Central memory CD4-positive, alpha-beta T cell (primary cell): ENCODE results near the gene MCM10.
A peak's percentile ranks its signal among the peaks of the same experiment; 100 is the strongest.
"Not testable (repeated sequence)": the region's sequence is repeated elsewhere in the genome, so short reads cannot be mapped to it uniquely, and the experiment has no call there.

Experiments used
- DNase-seq: peaks from one replicate; pipeline ENCODE4 v3.0.0; 2022
- total RNA-seq, 3 experiments: gene quantifications; one replicate each; lab custom pipeline; 2026; lab: John Stamatoyannopoulos, UW

The MCM10 gene
- total RNA-seq = 0 to 42.4 (median 1.4) reads per million in 3 experiments

DNA sequence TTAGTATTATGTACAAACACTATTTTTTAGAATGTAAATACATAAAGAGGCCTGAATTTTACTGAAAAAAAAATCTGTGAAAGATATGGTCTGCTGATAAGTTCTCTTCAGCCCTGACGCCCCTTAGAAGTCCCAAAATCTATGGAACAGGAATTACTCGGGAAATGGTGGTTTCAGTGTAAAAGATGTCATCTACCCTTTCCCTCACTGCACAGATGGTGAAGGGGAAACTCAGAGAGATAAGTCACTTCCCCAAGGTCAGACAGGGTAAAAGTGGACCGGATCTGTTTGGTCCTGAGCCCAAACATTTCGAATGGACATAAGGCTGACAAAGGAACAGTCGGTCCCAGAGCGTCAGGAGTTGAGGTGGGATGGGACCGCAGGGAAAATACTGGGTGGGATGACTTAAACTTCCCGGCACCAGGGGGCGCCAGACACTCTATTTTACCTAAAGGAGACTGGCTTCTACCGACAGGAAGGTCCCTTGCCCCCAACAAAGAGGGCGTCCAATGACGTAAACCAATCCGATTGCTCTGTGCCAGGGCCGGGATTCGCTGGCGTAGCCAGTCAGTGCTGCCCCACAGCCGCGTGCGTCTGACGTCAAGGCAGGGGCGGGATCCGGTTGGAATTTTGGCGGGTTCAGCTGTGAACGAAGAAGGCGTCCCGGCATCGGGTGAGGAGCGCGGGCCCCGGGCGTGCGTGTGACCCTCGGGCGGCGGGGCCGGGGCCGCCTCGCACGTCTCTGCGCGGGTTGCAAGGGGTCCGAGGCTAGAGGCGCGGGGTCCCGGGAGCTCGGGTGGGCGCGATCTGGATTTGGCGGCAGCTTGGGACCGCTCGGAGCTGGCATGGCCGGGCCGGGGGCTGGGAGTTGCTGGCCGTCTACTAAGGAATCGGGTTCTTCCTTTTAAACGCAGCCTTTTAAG, at the start of gene MCM10:
MCM10 (plus strand) TSS at position 625 of the 923 bp plus-strand sequence. CDS start 2,645 bp downstream, outside the sequence.
- peak; percentile 97 for DNase-seq

DNA sequence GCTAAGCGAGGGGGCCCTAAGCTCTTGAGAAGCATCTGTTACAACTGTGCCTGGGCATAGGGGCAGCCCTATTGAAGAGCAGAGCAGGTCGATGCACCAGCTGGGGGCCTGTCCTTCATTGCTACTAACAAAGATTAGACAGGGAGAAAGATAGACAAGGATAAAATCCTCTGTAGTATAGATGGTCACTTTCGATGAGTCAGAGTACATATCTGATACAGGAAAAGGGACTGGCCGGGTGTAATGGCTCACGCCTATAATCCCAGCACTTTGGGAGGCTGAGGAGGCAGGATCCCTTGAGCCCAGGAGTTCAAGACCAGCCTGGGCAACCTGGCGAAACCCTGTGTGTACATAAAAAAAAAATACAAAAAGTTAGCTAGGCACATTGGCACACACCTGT, 47.8 kb upstream of the MCM10 start:
- DNase-seq = no peak

DNA sequence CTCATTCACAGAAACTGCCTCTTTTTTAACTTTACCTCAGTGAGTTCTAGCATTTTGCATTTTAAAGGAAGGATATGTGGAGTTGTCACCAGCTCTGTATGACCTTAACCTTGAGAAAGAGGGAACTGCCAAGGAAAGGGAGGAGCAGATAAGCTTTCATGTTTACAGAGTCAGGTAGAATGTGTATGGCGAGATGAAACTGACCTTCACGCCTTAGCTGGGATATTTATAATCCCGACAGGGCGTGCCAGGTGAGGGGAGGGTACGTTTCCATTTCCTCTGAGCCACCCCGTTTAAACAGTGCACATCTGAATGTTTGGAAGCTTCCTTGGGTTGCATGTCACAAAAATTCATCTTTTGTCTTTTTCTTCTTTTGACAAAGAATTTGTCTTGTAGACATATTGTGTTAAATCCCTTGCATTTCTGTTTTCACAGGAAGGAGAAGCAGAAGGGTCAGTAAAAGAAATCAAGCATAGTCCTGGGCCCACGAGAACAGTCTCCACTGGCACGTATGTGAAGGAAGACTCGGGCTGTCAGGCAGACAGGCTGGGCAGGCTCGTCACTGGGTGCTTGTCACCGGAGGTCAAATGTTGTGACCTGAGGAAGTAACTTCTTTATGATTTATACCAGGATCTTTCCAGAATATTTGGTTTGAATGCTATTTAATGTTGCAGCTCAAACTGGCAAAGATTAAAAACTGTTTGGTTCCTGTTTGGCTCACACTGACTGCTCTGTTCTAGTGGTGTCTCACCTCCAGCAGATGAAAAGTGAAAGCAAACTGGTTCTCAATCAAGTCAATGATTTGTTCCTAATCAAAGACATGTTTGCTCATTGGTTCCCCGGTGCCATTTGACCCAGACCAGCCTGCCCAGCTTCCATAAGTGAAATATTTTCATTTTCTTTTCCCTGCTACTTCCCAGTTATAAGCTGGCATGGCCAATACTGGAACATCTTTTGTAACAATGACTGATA, 45.2 kb upstream of the MCM10 start:
- peak; percentile 45 for DNase-seq

DNA sequence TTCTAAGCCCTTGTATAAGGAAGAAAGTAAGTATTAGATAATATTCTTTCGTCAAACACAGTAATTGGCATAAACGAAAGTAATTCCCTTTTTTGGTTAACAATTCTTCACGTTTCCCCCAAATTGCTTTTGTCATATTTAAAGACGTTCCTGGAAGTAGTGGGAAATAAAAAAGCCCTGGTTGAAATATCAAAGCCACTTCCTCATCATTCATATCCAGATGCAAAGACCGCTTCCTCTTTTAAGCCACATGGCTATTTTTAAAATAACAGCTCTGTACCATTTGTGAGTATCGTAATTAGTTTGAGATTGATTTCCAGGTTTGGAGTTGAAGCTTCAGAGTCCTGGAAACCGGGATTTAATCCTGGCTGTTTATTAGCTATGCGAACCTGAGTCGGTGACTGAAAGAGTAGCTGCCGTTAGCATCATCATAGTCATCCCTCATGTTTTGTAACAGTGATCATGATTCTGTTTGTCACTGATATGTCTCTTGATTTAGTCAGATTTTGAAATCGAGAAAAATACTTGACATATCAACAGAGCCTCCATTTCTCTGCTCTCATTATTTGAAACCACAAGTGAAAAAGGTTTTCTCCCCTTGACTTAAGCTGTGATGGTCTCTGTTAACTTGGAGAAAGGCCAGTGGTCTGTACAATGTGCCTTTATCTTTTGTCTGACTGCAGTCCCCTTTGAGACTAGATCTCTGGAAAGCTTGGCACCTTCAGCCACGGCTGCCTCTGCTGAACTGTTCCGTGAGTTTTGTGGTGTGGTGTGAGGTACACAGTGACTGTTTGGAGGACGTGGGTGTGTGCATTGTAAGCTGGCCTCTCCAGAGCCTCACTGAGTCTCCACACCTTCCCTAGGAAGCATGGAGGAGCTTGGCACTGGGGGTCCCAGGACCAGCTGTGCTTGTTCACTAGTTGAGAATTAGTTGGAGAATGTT, 43.2 kb upstream of the MCM10 start:
- no peak for DNase-seq

DNA sequence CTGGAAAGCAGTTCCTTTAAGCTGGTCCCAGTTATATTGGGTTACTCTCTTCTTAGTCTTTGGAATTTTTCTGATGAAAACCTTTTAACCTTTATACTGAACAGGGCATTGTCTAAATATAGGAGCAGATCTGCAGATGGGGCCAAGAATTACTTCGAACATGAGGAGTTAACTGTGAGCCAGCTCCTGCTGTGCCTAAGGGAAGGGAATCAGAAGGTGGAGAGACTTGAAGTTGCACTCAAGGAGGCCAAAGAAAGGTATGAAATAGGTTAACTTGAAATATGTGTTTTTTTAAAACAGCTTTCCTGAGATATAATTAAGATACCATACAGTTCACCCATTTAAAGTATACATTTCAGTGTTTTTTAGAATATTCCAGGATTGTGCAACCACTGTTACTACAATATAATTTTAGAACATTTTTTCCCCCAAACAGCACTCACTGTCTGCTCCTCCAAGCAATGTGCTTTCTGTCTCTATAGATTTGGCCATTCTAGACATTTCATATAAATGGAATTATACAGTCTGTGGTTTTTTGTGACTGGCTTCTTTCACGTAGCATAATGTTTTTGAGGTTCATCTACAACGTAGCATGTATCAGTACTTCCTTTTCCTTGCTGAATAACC, 42.5 kb upstream of the MCM10 start:
- DNase-seq = no peak

DNA sequence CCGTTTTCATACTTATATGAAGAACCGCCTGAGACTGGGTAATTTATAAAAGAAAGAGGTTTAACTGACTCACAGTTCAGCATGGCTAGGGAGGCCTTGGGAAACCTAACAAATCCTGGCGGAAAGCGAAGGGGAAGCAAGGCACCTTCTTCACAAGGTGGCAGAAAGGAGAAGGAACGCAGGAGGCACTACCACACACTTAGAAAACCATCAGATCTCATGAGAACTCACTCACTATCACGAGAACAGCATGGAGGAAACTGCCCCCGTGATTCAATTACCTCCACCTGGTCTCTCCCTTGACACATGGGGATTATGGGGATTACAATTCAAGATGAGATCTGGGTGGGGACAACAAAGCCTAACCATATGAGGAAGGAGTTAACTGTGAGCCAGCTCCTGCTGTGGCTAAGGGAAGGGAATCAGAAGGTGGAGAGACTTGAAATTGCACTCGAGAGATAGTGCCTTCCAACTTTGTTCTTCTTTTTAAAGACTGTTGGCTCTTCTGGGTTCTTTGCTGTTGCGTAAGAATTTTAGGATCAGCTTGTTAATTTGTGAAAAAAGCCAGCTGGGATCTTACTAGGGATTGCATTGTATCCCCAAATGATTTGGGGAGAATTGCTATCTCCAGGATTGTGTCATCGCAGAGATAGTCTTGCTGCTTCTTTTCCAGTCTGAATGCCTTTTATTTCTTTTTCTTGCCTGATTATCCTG, 40.4 kb upstream of the MCM10 start:
- no peak for DNase-seq

DNA sequence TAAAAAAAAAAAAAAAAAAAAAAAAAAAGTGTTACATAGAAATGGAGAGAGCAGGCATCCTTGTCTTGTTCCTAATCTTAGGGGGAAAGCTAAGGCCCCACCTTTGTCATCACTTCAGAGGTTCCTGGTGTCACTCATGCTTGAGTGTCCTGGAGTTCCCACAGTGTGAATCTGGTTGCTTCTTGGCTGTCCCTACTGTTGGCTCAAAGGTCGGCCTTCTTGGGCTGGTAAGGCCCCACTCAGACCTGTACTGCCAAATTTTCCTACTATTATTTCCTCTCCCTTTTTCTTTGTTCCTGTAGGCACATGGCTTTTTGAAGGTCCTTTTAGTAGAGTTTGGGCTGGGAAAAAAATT, 39.9 kb upstream of the MCM10 start:
- DNase-seq = no peak

DNA sequence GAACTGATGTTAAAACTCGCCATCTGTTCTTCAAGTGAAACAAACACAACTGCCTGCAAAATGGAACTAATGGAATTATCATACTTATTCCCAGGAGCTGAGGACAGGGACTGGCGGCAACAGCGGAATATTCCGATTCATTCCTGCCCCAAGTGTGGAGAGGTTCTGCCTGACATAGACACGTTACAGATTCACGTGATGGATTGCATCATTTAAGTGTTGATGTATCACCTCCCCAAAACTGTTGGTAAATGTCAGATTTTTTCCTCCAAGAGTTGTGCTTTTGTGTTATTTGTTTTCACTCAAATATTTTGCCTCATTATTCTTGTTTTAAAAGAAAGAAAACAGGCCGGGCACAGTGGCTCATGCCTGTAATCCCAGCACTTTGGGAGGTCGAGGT, 24.7 kb upstream of the MCM10 start:
- no peak for DNase-seq

DNA sequence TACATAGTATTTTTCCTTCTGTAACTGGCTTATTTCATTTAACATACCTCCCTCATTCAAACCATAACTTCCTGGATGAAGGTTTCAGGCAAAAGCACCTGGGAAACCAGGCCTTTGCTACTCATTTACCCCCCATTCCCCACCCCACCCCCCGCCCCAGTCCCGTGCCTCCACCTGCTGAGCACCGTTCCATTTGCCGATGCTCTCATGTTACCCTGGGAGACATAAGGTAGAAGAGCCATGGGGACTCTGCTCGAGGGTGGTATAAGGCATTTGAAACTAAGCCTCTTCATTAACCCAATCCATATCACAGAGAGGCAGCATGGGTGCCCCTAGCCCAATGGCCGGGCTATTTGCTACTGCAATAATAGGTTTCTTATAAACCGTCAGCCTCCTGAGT, 22.2 kb upstream of the MCM10 start:
- DNase-seq = no peak

DNA sequence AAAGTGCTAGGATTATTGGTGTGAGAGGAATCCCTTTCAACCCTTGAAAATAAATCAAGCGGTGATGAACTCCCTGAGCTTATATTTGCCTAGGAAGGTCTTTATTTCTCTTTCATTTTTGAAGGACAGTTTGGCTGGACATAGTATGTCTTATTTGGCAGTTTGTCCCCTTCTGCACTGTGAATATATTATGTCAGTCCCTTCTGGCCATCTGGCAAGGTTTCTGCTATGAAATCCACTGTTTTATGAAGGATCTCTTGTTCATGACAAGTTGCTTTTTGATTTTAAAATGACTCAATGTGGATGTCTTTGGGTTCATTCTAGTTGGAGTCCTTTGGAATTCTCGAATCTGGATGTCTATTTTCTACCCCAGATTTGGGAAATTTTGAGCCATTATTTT, 21.7 kb upstream of the MCM10 start:
- DNase-seq = no peak

DNA sequence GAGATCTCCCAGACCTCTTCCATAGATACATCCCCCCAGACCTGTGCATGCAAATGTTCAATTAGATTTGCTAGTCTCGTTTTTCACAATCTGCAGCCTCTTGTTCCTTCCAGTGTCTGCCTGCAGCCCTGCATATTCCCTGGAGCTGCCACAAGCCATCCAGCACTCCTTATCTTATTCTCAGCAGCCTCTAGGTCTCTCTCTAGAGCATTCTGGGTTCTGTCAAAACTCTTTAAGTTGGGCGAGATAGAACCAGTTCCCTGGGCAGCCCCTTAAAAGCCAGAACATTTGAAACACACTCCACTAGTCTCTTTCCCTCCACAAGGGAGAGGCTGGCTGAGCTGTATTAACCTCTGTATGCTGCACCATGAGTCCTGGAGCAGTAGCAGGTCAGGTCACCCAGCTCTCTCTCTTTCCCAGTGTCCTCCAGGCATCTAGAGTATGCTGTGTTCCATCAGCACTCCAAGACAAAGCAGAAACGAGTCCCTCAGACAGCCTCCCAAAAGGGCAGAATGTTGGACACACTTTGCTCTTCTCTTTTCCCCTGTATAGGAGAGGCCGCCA, 20.6 kb upstream of the MCM10 start:
- no peak for DNase-seq

DNA sequence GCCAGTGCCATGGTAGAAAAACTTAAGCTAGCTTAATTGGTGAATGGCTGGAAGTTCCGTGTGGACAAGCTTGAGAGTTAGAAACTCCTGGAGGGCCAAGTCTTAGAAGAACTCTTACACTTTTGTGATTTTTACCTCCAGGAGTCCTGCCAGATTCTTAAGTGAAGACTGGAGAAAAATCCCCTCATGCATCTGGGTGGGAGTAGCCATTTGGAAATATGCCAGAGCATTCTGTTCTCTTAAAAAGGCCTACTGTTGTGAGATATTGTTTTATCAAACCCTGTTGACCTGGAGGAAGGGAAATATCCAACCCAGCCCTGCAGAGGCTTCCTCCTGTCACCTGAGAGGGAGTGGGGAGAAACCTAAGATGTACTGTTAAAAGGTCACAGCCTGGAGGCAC, 17.6 kb upstream of the MCM10 start:
- no peak for DNase-seq

DNA sequence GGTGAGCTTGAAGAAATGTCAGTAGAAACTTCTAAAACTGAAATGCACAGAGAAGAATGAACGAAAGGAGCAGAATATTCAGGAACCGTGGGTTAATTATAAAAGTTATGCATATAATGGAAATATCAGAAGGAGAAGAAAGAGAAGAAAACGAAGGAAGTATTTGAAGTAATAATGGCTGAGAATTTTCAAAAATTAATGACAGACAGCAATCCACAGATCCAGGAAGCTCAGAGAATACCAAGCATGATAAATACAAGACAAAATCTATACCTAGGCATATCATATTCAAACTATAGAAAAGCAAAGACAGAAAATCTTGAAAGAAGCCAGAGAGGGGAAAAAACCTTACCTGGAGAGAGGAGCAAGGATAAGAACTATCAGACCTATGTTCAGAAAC, 16.5 kb upstream of the MCM10 start:
- DNase-seq = no peak

DNA sequence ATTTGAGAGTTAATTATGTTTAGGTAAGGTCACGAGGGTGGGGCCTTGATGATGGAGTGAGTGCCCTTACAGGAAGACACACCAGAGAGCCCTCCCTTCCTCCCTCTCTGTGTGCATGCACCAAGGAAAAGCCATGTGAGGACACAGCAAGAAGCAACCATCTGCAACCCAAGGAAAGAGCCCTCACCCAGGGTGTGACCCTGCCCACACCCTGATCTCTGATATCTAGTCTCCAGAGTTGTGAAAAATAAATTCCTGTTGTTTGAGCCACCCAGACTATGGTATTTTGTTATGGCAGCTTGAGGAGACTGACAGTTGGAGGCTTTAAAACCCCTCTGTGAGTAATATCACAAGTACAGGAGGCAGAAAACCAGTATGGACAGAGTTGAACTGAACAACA, 15.0 kb upstream of the MCM10 start:
- no peak for DNase-seq

DNA sequence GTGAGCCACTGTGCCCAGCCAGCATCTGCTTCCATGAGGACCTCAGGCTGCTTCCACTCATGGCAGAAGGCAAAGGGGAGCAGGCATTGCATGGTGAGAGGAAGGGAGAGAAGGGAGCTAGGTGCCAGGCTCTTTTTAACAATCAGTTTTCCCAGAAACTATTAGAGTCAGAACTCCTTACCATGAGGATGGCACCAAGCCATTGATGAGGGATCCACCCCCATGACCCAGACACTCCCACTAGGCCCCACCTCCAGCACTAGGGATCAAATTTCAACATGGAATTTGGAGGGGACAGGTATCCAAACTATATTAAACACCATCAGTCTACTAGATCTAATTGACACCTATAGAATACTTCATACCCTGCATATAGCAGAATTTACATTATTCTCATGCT, 14.2 kb upstream of the MCM10 start:
- no peak for DNase-seq

DNA sequence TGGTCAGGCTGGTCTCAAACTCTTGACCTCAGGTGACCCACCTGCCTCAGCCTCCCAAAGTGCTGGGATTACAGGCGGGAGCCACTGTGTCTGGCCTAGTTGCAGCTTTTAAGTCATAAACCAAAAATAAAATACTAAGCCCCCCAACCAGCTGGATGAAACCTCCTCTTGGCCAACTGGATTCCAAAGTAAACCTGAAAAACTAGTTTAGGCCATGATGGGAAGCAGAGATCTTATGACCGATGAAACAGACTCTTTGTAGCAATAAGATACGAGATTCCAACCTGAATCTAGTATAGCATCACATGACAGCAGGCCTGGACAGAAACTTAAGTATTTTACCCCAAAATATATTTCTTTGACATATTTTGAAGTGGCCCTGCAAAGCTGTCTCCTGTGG, 9.1 kb upstream of the MCM10 start:
- DNase-seq = no peak

DNA sequence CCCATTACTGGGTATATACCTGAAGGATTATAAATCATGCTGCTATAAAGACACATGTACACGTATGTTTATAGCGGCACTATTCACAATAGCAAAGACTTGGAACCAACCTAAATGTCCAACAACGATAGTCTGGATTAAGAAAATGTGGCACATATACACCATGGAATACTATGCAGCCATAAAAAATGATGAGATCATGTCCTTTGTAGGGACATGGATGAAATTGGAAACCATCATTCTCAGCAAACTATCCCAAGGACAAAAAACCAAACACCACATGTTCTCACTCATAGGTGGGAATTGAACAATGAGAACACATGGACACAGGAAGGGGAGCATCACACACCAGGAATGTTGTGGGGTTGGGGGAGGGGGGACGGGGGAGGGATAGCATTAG, 5.5 kb upstream of the MCM10 start:
- not testable (repeated sequence) for DNase-seq

DNA sequence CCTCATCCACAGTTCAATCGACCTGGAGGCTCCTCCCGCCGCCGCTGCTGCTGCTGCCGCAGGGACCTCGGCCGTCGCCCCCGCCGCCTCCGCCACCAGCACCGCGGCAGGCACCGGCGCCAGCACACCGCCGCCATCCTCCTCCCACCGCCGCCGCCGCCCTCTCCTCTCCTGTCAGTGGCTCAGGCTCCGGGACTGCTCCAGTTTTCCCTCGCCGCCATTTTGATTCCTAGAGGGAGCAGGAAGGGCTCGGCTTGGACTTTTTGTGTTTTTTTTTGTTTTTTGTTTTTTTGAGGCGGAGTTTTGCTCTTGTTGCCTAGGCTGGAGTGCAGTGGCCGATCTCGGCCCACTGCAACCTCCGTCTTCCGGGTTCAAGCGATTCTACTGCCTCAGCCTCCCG, 3.0 kb upstream of the MCM10 start:
- DNase-seq = no peak

DNA sequence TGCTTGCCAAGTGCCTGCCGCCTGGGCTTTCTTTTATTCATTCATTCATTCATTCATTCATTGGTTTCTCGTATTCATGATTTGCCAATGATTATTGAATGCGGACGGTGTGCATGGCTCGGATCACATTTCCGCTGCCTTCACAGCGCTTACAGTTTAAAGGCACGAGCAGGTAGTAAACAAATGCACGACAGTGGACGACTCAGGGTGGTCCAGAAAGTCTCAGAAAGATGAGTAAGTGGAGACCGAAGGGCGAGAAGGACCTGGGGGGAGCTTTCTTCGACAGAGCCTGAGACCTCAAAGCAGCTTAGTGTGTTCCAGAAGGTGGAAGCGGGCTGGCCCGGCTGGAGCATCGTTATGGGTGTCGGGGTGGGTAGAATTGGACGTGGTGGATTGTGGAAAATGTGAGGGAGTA, 506 bp downstream of the MCM10 start:
- DNase-seq = peak; percentile 2

DNA sequence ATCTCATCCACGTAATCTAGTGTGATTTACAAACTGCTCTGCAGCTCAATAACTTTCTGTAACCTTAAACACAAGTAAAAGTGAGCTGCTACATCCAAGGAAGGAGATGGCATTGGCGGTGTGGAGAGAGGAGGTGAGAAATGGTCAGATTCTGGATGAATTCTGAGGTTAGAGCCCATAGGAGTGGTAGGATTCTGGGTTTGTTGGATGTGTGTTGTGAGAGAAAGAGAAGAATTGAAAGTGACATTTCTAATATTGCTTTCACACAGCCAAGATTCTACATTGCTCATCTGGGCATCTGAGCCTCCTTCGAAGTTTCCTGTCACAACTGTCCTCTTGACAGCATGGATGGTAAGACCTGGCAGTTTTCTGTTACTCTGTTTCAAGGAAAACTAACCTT, 2.5 kb downstream of the MCM10 start:
- no peak for DNase-seq

DNA sequence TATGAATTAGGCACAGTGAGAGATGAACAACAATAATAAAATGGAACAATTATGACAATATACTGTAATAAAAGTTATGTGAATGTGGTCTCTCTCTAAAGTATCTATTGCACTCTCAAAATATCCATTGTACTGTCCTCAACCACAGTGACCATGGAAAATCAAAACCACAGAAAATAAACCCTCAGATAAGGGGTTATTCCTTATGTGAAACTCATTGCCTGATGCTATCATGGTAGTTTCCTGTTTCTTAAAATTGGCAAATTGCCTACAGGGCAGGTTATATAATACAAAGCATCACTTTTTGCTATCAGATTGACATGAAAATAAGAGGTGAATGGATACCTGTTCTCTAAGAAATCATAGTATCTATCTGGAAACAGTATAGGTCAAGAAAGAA, 3.8 kb downstream of the MCM10 start:
- no peak for DNase-seq
